ENCODE measurements around the gene ALDH1A1.

- TF ChIP-seq, protein P1, sequence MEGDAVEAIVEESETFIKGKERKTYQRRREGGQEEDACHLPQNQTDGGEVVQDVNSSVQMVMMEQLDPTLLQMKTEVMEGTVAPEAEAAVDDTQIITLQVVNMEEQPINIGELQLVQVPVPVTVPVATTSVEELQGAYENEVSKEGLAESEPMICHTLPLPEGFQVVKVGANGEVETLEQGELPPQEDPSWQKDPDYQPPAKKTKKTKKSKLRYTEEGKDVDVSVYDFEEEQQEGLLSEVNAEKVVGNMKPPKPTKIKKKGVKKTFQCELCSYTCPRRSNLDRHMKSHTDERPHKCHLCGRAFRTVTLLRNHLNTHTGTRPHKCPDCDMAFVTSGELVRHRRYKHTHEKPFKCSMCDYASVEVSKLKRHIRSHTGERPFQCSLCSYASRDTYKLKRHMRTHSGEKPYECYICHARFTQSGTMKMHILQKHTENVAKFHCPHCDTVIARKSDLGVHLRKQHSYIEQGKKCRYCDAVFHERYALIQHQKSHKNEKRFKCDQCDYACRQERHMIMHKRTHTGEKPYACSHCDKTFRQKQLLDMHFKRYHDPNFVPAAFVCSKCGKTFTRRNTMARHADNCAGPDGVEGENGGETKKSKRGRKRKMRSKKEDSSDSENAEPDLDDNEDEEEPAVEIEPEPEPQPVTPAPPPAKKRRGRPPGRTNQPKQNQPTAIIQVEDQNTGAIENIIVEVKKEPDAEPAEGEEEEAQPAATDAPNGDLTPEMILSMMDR (IDR thresholded peaks at IDR 0.05; ENCODE audit: extremely low read depth in 1 of 2, insufficient read depth in 1 of 2, low read depth in 1 of 2, low read length in 2 of 2), result no peak
- TF ChIP-seq POLR2AphosphoS5 (IDR thresholded peaks at IDR 0.05; ENCODE audit: insufficient read depth, low read depth, low read length) (no peak), POLR2A (IDR thresholded peaks at IDR 0.05; ENCODE audit: low read depth, low read length) (no peak), FOS (IDR thresholded peaks at IDR 0.05; ENCODE audit: borderline replicate concordance, insufficient read depth, low read length) (no peak), JUN (IDR thresholded peaks at IDR 0.05; ENCODE audit: borderline replicate concordance, insufficient read depth, insufficient read length, low read depth) (no peak), EZH2 (IDR thresholded peaks at IDR 0.05; ENCODE audit: borderline replicate concordance, low read depth, low read length, severe bottlenecking) (no peak), GATA2 (IDR thresholded peaks at IDR 0.05; ENCODE audit: insufficient read depth, insufficient read length, low read depth, low read length) (no peak), MYC (IDR thresholded peaks at IDR 0.05; ENCODE audit: low read depth, low read length) (no peak)
- TF ChIP-seq, protein P2, sequence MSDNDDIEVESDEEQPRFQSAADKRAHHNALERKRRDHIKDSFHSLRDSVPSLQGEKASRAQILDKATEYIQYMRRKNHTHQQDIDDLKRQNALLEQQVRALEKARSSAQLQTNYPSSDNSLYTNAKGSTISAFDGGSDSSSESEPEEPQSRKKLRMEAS (IDR thresholded peaks at IDR 0.05; ENCODE audit: insufficient read depth, insufficient read length), result no peak
Observed at GRCh38 chr9:72947984-72948465, 4.8 kb downstream of the ALDH1A1 start.
